Stimulated activated CD4-positive, alpha-beta T cell treated with anti-CD3 and anti-CD28 coated beads, TNF-alpha, amount 100 ng/mL, for 48 hours (primary cell): ENCODE results near the gene SUZ12.
"Not testable (repeated sequence)": the region's sequence is repeated elsewhere in the genome, so short reads cannot be mapped to it uniquely, and the experiment has no call there.

Experiments used
- DNase-seq, 3 donors: peaks; one replicate each; pipeline ENCODE4 v3.0.0-alpha.2; 2020; ENCODE audit warnings: low read depth in 3 of 3

Gene SUZ12

GRCh38 chr17:31951953-31952352 is 15.1 kb downstream of the SUZ12 start:
- not testable (repeated sequence) for DNase-seq

GRCh38 chr17:31964131-31964530 is 27.3 kb downstream of the SUZ12 start:
- DNase-seq: not testable (repeated sequence)

GRCh38 chr17:31967648-31968047 is 30.8 kb downstream of the SUZ12 start:
- DNase-seq: no peak

- DNase-seq: not testable (repeated sequence)
Measured at GRCh38 chr17:31970416-31970815, 33.6 kb downstream of the SUZ12 start.

GRCh38 chr17:31974269-31975071 is 37.7 kb downstream of the SUZ12 start:
- not testable (repeated sequence) for DNase-seq

GRCh38 chr17:31975391-31975790 is 38.6 kb downstream of the SUZ12 start:
- DNase-seq: not testable (repeated sequence)

- not testable (repeated sequence) for DNase-seq
Measured at GRCh38 chr17:31991821-31992220, 55.0 kb downstream of the SUZ12 start.

GRCh38 chr17:31997005-31997404 is 60.2 kb downstream of the SUZ12 start:
- no peak for DNase-seq

GRCh38 chr17:32006957-32007462 is 70.2 kb downstream of the SUZ12 start, which contains the start of gene LRRC37B:
TSS of gene LRRC37B (plus strand) at chr17:32007383. CDS start at chr17:32021393, 14,010 bp downstream.
- peak; percentile 78 to 84 (median 83) for DNase-seq

GRCh38 chr17:32007463-32008298 is 70.9 kb downstream of the SUZ12 start:
- peak in 1 of 3 donors; percentile 47 for DNase-seq

GRCh38 chr17:32009262-32009542 is 72.4 kb downstream of the SUZ12 start:
- DNase-seq: no peak

- DNase-seq: no peak
Measured at GRCh38 chr17:32010114-32010513, 73.3 kb downstream of the SUZ12 start.

- no peak for DNase-seq
Measured at GRCh38 chr17:32015245-32016013, 78.6 kb downstream of the SUZ12 start.

- DNase-seq: no peak
Measured at GRCh38 chr17:32016231-32016630, 79.4 kb downstream of the SUZ12 start.

- DNase-seq: no peak
Measured at GRCh38 chr17:32019228-32019627, 82.4 kb downstream of the SUZ12 start.

GRCh38 chr17:32020943-32021614 is 84.3 kb downstream of the SUZ12 start:
- DNase-seq: no peak

GRCh38 chr17:32021615-32021955 is 84.8 kb downstream of the SUZ12 start:
- DNase-seq: no peak

GRCh38 chr17:32022554-32022953 is 85.7 kb downstream of the SUZ12 start:
- DNase-seq: not testable (repeated sequence)

GRCh38 chr17:32027271-32027670 is 90.5 kb downstream of the SUZ12 start:
- DNase-seq: not testable (repeated sequence)

GRCh38 chr17:32033223-32033622 is 96.4 kb downstream of the SUZ12 start:
- DNase-seq: no peak

- not testable (repeated sequence) for DNase-seq
Measured at GRCh38 chr17:32033812-32034211, 97.0 kb downstream of the SUZ12 start.
